ENCODE measurements around the gene KMT5C. TPM values are rescaled to one million over a fixed set of nuclear protein-coding genes. Genes with fewer than 3 reads are reported as not detected.

The KMT5C gene
- total RNA-seq, 1 experiment from 2014 or later, result 96.2 TPM

DNA sequence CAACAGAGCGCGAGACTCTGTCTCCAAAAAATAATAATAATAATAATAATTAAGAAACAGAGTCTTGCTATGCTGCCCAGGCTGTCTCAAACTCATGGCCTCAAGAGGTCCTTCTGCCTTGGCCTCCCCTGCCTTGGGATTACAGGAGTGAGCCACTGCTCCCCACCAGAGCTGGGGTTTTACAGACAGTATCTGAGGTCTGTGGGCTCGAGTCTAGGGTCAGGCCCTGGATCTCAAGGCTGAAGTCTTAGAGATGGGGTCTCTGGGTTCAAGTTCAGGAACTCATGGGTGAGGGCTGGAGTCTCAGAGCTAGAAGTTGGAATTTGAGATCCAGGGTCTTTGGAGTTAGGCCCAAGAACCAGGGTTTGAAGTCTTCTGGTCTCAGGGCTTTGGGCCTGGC lies 27.1 kb downstream of the KMT5C start:
- no peak for DNase-seq (ENCODE audit: low spot score)

DNA sequence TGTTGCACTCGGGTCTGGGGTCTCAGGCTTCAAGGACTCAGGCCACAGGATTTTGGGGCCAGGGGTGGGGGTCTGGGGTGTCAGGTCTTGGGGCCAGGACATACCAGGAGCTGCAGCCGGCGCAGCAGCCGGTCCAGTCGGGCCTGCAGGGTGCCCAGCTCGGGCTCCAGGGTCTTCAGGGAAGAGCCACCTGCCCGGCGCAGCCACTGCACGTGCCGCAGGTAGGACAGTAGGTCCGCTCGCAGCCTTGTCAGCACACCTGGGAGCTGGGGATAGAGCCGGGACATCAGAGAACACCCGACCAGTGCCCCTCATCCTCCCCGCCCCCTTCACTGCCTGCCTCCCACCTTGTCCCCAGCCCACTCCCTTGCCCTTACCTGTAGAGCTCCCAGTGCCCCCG lies 28.4 kb downstream of the KMT5C start:
- DNase-seq (ENCODE audit: low spot score), result no peak

DNA sequence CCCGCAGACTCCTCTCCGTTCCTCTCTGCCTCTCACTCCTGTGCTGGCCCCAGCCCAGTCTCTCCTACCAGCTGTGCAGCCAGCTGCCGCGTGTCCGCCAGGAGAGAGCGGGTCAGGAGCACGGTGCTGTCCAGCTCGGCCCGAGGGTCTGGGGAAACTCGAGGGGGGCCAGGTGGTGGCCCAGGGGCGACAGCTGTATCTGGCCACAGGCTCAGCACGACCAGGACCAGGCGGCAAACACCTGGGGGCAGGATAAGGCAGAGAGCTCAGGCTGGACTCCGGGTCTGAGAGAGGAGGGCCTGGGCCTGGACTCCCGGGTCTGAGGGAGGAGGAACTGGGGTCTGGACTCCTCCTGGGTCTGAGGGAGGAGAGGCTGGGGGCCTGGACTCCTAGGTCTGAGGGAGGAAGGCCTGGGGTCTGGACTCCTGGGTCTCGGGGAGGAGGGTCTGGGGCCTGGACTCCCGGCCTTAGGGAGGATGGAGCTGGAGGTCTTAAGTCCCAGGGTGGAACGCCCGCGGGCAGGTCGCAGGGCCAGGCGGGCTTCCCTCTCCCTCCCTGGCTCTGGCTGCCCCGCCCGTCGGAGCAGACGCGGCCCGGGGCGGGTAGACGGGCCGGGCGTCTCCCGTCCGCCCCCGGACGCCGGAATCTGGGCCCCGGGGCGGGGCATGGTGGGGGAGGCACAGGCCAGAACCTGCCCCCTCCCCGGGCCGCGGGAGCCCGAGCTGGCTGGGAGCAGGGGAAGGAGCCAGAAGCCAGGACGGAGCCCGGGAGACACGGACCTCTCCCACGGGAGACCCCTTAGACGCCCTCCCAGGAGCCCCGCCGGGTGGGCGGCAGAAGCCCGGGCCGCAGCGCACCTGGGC lies 29.3 kb downstream of the KMT5C start:
- no peak for DNase-seq (ENCODE audit: low spot score)

DNA sequence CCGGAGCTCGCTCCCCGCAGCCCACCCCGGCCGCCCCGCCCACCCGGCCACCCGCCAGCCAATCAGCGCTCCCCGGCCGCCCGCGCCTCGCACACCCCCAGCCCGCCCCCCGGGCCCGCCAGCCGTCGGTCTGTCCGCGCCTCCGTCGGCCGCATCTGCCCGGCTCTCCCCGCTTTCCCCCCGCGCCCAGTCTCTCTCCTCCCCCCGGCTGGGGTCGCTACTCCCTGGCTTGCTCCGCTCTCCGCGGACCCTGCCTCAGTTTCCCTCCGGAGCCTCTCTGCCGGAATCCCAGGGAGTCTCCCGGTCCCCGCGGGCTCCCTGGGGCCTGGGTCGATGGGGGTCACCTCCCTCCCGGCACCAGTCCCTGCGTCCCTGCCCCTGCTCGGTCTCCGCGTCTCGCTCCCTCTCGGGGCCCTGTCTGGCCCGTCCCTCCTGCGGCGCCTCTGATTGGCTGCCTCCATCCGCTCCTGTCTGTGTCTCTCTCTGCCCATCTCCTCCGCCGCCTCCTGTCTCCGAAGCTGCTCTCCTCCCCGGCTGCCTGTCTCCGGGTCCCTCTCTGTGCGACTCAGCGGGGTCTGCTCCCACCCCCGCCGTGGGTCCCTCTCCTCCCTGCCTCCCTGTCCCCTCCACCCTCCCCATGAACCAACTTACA lies 30.1 kb downstream of the KMT5C start:
- no peak for DNase-seq (ENCODE audit: low spot score)

DNA sequence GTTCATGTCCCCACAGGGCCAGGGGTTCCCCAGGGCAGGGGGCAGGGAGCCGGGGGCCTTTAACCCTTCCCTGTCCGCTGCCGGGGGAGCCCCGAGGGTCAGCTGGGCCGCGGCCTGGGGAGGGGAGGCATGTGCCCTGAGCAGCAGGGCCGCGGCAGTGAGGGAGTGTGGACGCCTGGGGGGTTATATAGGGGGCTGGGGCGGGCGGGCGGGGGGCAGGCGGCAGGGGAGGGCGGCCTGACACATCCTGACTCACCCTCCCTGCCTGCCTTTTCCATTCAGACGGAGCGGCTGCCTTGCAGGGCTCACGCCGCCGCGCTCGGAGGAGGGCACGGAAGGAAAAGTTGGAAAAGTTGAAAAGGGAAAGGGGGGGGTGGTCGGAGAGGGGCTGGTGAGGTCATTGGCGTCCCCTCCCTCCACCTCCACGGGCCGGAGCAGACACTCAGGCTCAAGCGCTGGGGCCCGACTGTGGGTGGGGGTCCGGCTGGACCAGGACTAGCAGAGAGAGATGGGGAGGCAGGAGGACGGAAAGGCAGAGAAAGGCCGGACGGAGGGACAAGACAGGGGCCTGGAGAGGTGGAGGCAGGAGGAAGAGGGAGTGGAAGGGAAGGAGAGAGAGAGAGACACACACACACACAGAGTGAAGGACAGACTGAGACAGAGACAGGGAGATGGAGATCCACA lies 30.8 kb downstream of the KMT5C start, which contains the start of gene IL11:
Gene IL11 (minus strand): TSS at position 159 of the 684 bp plus-strand sequence. CDS start 153 bp downstream, at position 6.
- DNase-seq (ENCODE audit: low spot score), result no peak

DNA sequence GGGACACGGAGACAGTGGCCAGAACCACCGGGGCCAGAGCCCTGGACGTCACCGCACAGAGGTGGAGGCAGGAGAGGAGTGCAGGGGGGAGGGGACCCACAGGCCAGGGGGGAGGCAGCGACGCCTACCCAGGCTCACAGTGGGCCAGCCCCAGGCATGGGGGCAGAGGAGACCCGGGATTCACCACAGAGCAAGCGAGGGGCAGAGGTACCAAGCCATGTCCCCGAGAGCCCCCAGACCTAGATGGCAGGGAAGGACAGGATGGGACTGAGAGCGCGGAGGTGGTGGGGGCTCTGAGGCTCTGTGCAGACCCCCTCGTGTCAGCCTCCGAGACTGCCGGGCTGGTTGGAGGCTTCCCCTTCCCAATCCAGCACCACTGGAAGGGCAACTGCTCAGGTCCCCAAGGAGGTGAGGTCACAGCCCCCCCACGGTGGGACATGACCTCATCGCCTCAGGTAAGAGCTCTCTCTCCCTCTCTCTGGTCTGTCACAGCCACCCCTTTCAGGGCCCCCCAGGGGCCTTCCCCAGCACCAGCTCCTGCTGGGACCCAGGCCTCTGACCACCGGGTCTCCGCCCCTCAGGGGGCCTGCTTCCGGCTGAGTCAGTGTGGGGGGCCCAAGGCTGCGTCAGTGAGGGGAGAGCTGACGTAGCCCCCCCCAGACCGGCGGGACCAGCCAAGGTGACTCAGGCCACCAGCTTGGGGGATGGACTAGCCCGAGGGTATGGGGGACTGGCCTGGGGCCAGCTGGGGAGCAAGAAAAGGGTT lies 32.8 kb downstream of the KMT5C start:
- DNase-seq (ENCODE audit: low spot score), result no peak

DNA sequence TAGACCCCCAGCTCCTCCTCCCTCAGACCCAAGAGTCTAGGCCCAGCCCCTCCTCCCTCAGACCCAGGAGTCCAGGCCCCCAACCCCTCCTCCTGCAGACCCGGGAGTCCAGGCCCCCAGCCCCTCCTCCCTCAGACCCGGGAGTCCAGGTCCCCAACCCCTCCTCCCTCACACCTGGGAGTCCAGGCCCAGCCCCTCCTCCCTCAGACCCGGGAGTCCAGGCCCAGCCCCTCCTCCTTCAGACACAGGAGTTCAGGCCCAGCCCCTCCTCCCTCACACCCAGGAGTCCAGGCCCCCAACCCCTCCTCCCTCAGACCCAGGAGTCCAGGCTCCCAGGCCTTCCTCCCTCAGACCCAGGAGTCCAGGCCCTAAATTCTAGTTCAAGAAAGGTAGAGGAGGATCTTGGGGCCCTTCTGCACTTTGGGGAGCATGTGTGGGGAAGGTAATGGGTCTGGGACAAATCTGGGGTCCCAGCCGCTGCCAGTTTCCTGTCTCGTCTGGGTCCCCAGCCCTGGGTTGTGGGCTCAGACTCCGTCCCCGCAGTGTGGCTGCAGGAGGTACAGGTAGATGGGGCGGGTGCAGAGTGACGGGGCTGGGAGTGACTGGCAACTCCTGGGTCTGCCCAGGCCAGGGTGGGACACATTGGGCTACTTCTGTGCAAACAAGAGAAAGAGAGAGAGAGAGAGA lies 33.8 kb downstream of the KMT5C start:
- no peak for DNase-seq (ENCODE audit: low spot score)

DNA sequence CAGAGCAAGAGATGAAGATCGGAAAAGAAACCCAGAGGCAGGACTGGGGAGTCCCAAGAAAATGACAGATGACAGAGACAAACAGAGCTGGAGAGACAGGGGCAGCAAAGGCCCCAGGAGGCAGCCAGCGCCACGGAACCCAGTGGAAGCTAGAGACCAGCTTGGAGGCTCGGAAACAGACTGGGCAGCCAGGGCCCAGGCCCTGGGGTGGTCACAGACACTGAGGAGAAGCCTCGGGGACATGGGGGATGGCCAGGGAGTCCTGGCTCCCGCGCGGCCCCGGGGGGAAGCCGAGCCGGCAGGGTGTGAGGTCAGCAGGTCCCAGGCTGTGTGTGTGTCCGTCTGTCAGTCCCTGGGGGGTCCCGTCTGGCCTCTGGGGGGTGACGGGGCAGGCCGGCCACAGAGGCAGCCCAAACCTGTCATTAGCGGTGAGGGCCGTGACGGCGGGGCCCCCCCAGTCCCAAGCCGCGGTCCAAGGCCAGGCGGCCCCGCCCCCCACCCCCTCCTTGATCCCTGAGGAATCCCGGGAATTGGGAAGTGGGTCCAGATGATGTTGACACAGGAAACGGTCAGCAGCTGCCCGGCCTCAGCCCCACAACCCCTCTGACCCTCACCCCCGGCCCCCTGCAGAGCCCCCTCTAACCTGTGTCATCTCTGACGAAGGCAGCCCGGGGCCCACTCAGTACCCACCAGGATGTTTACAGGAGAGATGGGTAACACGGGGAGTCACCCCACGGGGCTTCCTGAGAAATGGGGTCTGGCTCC lies 34.5 kb downstream of the KMT5C start:
- peak; percentile 60 for DNase-seq (ENCODE audit: low spot score)

DNA sequence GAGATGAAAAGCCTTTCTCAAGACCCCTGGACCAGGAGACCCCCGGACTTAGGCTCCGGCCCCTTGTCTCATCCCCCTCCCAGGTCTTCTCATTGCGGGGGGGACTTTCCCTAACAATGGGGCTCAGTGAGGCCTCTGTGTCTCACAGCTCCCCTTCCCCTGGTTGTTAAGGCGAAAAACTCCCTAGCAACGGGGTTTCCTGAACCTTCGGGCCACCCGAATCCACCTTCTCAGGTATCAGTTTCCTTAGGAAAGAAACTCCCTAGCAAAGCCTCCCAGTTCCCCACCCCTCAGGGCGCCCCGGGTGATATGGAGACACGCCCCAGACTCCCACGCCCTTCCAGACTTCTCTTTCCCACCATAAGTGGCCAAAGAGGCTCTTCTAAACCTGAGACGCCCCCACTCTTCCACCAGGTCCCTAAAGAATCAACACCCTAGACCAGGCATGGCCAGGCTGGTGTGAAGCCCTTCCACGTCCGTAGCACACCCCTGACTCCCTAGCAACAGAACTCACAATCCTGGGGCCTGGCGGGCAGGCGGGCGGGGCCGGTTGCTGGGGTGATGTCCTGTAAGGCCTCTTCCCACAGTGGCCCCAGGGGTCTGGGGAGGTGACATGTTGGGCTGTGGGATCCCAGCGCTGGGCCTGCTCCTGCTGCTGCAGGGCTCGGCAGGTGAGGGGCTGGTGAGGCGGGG lies 36.7 kb downstream of the KMT5C start, which contains the start of gene TMEM190:
Gene TMEM190 (plus strand): TSS at position 586 of the 693 bp plus-strand sequence. CDS start 28 bp downstream, at position 614.
- DNase-seq (ENCODE audit: low spot score), result peak; percentile 50

DNA sequence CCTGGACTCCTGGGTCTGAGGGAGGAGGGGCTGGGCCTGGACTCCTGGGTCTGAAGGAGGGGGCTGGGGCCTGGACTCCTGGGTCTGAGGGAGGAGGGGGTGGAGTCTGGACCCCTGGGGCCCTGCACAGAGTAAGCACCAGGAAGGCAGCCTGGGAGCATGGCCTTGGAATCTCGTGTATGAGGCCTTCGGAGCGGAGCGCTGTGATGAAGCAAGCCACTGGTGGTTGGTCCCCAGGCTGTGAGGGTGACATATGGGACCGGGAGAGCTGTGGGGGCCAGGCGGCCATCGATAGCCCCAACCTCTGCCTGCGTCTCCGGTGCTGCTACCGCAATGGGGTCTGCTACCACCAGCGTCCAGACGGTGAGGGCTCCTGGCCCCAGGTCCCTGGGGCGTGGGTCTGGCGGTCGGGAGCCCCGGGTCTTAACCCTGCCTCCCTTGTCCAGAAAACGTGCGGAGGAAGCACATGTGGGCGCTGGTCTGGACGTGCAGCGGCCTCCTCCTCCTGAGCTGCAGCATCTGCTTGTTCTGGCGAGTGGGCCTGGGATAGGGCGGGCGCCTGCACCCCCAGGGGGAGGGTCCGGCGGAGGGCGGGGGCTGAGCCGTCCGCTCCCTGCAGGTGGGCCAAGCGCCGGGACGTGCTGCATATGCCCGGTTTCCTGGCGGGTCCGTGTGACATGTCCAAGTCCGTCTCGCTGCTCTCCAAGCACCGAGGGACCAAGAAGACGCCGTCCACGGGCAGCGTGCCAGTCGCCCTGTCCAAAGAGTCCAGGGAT lies 37.9 kb downstream of the KMT5C start:
- DNase-seq (ENCODE audit: low spot score), result no peak

DNA sequence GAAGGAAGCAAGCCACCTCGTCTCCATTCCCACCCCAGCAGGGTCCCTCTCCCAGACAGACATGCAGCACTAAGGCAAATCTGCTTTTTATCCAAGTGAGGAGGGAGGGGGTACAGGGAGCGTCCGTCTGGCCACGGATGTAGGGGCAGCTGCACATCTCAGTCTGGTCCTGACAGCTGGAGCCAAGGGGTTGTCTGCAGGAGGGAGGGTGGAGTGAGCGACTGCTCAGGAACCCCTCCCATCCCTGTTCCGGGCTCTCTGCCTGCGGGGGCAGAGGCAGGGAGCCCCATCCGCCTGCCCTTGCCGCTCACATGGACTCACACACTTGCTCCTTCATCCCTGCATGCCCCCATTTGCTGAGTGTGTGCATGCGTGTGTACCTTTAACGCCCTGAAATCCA lies 39.5 kb downstream of the KMT5C start:
- no peak for DNase-seq (ENCODE audit: low spot score)

DNA sequence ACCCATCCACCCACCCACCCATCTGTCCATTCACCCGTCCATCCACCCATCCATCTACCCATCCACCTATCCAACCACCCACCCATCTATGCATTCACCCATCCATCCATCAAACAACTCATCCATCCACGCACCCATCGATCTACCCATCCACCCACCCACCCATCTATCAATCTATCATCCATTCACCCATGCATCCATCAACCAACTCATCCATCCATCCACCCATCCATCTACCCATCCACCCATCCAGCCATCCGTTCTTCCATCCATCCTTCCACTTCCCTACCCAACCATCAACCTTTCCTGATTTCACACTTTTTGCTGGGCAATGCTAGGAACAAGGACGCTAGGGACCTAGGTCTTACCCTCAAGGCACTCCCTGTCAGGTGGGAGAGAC lies 42.3 kb downstream of the KMT5C start:
- no peak for DNase-seq (ENCODE audit: low spot score)

DNA sequence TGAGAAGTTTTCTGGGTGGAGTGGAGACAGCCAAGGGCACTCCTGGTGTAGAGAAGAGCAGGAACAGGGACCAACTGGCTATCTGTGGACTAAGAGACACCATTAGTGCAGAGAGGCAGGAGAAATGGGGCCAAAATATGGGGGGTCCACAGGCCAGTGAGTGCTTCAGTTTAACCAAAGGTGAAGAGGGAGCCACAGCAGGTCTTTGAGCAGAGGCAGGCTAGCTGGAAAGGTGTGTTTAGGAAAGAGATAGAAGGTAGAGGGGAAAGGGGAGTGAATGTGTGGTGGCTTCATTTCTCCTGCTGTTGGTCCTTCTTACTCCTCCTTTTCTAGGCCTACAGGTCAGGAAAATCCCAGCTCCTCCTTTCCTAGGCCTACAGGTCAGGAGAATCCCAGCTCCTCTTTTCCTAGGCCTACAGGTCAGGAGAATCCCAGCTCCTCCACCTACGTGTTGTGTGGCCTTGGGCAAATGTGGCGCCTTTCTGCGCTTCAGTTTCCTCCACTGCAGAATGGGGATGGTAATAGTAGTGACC lies 42.9 kb downstream of the KMT5C start:
- DNase-seq (ENCODE audit: low spot score), result no peak

DNA sequence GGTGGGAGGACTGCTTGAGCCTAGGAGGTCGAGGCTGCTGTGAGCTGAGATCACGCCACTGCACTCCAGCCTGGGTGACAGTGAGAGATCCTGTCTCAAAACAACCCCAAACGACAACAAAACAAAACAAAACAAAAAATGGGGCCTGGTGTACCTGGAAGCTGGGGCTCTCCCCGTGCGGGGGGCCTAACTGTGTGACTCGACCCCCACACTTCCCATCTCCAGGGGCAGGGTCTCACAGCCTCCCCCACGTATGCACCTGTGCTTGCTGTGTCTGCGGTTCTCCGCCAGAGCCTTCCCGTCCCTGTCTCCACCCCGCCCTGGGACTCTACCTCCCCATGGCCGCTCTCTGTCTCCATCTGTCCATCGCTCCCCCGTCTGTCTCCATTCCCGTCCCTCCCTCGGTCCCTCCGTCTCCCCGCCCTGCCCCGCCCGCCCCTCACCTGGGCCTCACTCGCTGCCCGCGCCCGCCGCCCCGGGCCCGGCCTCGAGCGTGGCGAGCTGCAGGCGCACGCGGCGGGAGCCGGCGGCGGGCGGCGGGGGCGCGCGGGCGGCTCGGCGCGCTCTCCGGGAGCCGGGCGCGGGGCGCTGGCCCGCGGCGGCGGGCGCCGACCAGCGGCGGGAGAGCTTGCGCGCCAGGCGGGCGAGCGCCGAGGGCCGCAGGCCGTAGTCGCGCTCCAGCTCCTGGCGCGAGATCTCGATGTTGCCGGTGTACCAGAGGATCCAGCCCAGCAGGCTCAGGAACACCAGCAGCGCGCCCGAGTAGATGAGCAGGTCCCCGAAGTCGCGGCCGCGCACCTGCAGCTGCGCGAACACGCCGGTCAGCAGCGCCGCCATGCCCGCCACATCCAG lies 43.8 kb downstream of the KMT5C start:
- DNase-seq (ENCODE audit: low spot score), result peak; percentile 83

DNA sequence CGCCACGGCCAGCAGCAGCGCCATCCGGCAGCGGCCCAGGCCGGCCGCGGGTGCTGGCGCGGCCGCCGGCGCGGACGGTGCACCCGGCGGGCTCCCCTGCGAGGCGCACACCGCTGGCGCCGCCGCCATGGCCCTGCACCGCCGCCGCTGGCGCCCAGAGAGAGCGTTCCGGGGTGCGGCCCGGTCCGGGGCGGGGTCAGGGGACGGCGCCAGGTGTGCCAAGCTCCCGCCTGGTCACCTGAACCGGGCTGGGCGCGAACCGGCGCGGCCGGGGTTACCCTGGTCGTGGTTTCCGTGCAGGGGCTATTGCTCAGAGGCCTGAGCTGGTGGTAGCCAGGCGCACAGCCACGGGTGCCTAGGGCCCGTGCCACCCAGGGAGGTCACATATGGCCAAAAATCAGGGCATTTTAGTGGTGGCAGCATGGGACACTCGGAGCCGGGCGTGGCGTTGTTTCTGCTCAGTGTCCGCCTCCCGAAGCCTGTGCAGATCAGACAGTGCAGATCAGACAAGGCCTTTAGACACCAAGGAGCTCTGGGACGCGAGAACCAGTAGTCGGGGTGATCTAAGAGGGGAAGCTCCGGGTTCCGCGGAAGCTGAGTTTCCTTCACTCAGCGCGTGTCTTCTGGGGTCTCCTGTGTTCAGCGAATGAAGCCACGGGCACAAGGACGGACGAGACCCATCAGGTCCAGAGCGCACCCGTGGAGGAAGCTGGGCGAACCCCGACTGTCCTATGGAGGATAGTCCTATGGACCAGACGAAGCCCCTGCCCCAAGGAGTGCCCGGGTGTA lies 44.6 kb downstream of the KMT5C start, which contains the start of gene TMEM238:
Gene TMEM238 (minus strand): TSS at position 162 of the 789 bp plus-strand sequence. CDS start 33 bp downstream, at position 129.
- peak; percentile 88 for DNase-seq (ENCODE audit: low spot score)

All from HT-29 (cell line).